ENCODE data around the gene ABCD2. TPM values are rescaled to one million over a fixed set of nuclear protein-coding genes. Genes with fewer than 3 reads are reported as not detected.

The ABCD2 gene
- total and polyA plus RNA-seq, 2 donors (not counting 3 experiments of a cell fraction or from before 2014, with no cell fraction given) = not detected

DNA sequence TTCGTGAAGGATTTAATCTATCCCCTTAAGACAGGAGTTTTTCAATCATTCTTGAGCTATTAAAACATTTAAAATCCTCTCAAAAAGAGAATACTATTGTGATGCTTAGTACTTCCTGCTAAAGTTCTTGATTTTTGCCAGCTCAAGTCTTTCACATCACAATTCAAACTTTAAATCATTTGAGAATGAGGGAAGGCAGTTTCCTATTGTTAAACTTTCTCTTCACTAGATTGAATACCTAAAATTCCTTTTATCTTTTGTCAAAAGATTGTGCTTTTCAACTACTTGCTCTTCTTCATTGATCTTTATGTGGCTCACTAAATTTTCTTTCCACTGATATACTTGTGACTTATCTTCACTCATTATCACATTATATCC lies 44.1 kb downstream of the ABCD2 start:
- H3K27me3 ChIP-seq (ENCODE audit: control insufficient read depth in 2 of 2, insufficient read depth in 2 of 2, low read length in 2 of 2) = no peaks in the 10 kb centered on the region
- no peaks in the 10 kb centered on the region for H3K79me2 ChIP-seq (ENCODE audit: control insufficient read depth, insufficient read depth, low read length)
- H3K9me1 ChIP-seq (replicated peaks; ENCODE audit: control insufficient read depth, extremely low read depth, insufficient read depth, low read length) = no peaks in the 10 kb centered on the region
- H3K9ac ChIP-seq (replicated peaks; ENCODE audit: extremely low read depth, insufficient read depth, low read length) = no peak overlapping the region
- no peaks in the 10 kb centered on the region for H3K4me1 ChIP-seq (ENCODE audit: control insufficient read depth, extremely low read depth, insufficient read depth, low read length)
- no peaks in the 10 kb centered on the region for H3K36me3 ChIP-seq (ENCODE audit: control insufficient read depth in 2 of 2, extremely low read depth in 1 of 2, insufficient read depth in 2 of 2, low read length in 2 of 2)
- no TSS peak for BruUV-seq (replicated peaks)
- intact Hi-C loops (cut with micrococcal nuclease) = no loop called here
- H2AFZ ChIP-seq (ENCODE audit: low read depth, low read length) = no peak overlapping the region
- H3K4me3 ChIP-seq (replicated peaks in 1 of 3; ENCODE audit: insufficient read depth in 1 of 3, low read depth in 1 of 3, low read length in 3 of 3) = no peak overlapping the region
- ChIA-PET POLR2A (no interaction called here), CTCF (no interaction called here)
- no peaks in the 10 kb centered on the region for H3K9me3 ChIP-seq (replicated peaks; ENCODE audit: control insufficient read depth, insufficient read depth, low read length)
- no peak overlapping the region for H3K27ac ChIP-seq (ENCODE audit: insufficient read depth, low read depth, low read length)
- H4K20me1 ChIP-seq (replicated peaks; ENCODE audit: control insufficient read depth, extremely low read depth, insufficient read depth, low read length) = no peaks in the 10 kb centered on the region
- no peak for TF ChIP-seq FOS (IDR thresholded peaks at IDR 0.05; ENCODE audit: borderline replicate concordance, insufficient read depth, low read length)
- TF ChIP-seq MYC (IDR thresholded peaks at IDR 0.05; ENCODE audit: low read depth, low read length) = no peak
- TF ChIP-seq POLR2AphosphoS5 (IDR thresholded peaks at IDR 0.05; ENCODE audit: insufficient read depth, low read depth, low read length) = no peak
- TF ChIP-seq, protein P1, sequence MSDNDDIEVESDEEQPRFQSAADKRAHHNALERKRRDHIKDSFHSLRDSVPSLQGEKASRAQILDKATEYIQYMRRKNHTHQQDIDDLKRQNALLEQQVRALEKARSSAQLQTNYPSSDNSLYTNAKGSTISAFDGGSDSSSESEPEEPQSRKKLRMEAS (IDR thresholded peaks at IDR 0.05; ENCODE audit: insufficient read depth, insufficient read length) = no peak
- no peak for TF ChIP-seq GATA2 (IDR thresholded peaks at IDR 0.05; ENCODE audit: insufficient read depth, insufficient read length, low read depth, low read length)
- TF ChIP-seq JUN (IDR thresholded peaks at IDR 0.05; ENCODE audit: borderline replicate concordance, insufficient read depth, insufficient read length, low read depth) = no peak
- TF ChIP-seq EZH2 (IDR thresholded peaks at IDR 0.05; ENCODE audit: borderline replicate concordance, low read depth, low read length, severe bottlenecking) = no peak
- no peak for TF ChIP-seq POLR2A (IDR thresholded peaks at IDR 0.05; ENCODE audit: low read depth, low read length)
- TF ChIP-seq, protein P2, sequence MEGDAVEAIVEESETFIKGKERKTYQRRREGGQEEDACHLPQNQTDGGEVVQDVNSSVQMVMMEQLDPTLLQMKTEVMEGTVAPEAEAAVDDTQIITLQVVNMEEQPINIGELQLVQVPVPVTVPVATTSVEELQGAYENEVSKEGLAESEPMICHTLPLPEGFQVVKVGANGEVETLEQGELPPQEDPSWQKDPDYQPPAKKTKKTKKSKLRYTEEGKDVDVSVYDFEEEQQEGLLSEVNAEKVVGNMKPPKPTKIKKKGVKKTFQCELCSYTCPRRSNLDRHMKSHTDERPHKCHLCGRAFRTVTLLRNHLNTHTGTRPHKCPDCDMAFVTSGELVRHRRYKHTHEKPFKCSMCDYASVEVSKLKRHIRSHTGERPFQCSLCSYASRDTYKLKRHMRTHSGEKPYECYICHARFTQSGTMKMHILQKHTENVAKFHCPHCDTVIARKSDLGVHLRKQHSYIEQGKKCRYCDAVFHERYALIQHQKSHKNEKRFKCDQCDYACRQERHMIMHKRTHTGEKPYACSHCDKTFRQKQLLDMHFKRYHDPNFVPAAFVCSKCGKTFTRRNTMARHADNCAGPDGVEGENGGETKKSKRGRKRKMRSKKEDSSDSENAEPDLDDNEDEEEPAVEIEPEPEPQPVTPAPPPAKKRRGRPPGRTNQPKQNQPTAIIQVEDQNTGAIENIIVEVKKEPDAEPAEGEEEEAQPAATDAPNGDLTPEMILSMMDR (IDR thresholded peaks at IDR 0.05; ENCODE audit: extremely low read depth in 1 of 2, insufficient read depth in 1 of 2, low read depth in 1 of 2, low read length in 2 of 2) = no peak
- FAIRE-seq (no peak), DNase-seq (ENCODE audit: low read depth, low spot score) (no peak)
- H3K4me2 ChIP-seq (ENCODE audit: insufficient read depth, low read length) = no peak overlapping the region
- dilution Hi-C loops (cut with MboI; ENCODE audit: extremely low pct_ligation_motif_present, low sequenced_read_pairs) = no loop called here
